ENCODE measurements around the gene SMS.

- TF ChIP-seq CTCF (IDR thresholded peaks at IDR 0.05 in 8 of 11, conservative IDR thresholded peaks at IDR 0.05 in 3 of 11) (no peak), POLR2A (IDR thresholded peaks at IDR 0.05) (no peak), POLR2AphosphoS5 (IDR thresholded peaks at IDR 0.05) (no peak)
Measured at GRCh38 chrX:21952624-21953023, 12.1 kb downstream of the SMS start.

All from spleen (tissue), 7 donors.